ENCODE data around the gene MRS2.

The MRS2 gene

GRCh38 chr6:24430086-24430485, 27.4 kb downstream of the MRS2 start:
- no peak for DNase-seq (ENCODE audit: low read depth in 2 of 2)

DNA sequence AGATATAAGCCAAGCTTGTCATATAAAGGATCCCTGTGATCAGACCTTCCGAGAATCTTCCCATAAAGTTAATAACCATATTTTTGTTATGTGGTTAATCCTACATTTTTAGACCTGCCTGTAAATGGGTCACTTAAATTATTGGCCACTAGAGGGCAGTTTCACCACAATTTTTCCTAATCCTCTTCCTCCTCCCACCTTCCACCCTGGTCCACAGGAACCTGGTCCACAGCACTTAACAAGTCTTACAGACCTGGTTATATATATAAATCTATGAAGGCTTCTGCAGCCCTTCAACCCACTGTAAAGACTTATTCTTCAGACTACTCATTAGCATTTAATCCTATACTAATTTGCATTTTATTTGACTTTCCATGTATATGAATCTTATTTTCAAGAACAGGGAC, 28.3 kb downstream of the MRS2 start:
- peak in 1 of 2 donors; percentile 21 for DNase-seq (ENCODE audit: low read depth in 2 of 2)

DNA sequence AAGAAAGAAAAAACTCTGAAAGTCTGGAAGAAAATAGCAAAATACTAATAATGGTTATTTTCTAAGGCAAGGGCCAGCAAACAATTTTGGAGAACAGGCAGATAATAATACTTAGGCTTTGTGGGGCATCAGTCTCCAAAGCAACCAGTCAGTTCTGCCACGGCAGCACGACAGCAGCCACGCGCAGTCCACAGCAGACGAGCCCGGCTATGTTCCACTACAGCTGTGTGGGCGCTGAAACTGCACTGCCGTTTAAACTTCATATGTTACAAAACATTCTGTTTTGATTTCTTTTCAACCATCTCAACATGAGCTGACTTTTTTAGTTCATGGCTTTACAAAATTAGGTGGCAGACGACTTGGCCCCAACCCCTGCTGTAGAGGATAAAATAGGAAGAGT, 29.9 kb downstream of the MRS2 start:
- no peak for DNase-seq (ENCODE audit: low read depth in 2 of 2)

DNA sequence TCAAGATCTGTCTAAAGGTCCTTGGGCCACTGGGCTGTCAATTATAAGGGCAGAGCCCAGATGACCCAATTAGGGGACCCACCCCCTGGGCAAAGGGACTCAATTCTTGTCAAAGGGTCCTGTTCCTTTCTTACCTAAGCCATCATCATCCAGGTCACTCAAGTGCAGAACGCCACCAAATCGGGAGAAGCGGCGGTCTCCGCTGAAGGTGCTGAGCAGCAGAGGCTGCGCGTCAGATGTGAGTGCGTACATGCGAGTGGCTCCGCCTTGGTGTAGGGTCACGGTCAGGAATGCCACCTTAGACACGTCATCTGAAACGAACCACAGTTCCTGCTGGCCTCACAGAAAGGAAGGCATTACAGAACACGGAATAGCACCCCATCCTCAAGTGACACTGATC, 34.2 kb downstream of the MRS2 start:
- DNase-seq (ENCODE audit: low read depth in 2 of 2) = no peak

- no peak for DNase-seq (ENCODE audit: low read depth in 2 of 2)
Measured at GRCh38 chr6:24439858-24440539, 37.3 kb downstream of the MRS2 start.

- DNase-seq (ENCODE audit: low read depth in 2 of 2) = no peak
Measured at GRCh38 chr6:24440897-24441598, 38.3 kb downstream of the MRS2 start.

DNA sequence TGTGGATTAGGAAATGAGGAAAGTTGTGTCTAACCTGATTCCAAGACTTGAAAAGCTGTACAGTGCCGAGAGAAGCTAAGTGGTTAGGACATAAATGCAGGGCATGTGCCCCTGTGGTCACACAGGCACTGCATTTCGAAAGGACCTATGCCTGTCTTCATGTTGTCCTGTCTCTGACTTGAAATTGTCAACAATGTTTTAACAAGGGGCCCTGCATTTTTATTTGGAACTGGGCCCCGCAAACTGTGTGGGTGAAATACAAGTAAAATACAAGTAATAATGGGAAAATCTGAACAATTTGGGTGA, 38.8 kb downstream of the MRS2 start:
- DNase-seq (ENCODE audit: low read depth in 2 of 2) = no peak

GRCh38 chr6:24444588-24444987, 41.9 kb downstream of the MRS2 start:
- no peak for DNase-seq (ENCODE audit: low read depth in 2 of 2)

GRCh38 chr6:24445704-24446103, 43.0 kb downstream of the MRS2 start:
- no peak for DNase-seq (ENCODE audit: low read depth in 2 of 2)

DNA sequence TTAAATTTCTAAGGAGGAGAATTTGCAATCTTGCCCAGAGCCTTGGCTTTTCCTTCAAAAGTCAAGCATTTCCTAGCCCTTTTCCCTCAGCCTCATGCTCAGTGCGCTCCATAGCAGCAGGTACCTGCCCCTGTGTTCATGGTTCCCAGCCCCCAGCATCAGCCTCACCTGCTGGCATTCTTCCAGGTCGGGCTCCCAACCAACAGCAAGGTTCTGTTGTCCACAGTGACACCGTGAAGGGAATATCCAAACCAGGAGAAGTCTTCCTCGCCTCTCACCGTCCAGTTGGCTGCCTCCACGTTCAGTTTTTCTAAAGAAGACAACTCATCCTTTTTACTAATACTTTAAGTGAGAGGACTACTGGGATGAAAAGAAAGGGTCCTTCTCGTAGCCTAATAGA, 43.9 kb downstream of the MRS2 start:
- no peak for DNase-seq (ENCODE audit: low read depth in 2 of 2)

GRCh38 chr6:24448396-24448795, 45.7 kb downstream of the MRS2 start:
- DNase-seq (ENCODE audit: low read depth in 2 of 2) = no peak

- no peak for DNase-seq (ENCODE audit: low read depth in 2 of 2)
Measured at GRCh38 chr6:24448828-24449525, 46.2 kb downstream of the MRS2 start.

- DNase-seq (ENCODE audit: low read depth in 2 of 2) = no peak
Measured at GRCh38 chr6:24451581-24452388, 49.0 kb downstream of the MRS2 start.

- DNase-seq (ENCODE audit: low read depth in 2 of 2) = no peak
Measured at GRCh38 chr6:24453921-24454320, 51.2 kb downstream of the MRS2 start.

DNA sequence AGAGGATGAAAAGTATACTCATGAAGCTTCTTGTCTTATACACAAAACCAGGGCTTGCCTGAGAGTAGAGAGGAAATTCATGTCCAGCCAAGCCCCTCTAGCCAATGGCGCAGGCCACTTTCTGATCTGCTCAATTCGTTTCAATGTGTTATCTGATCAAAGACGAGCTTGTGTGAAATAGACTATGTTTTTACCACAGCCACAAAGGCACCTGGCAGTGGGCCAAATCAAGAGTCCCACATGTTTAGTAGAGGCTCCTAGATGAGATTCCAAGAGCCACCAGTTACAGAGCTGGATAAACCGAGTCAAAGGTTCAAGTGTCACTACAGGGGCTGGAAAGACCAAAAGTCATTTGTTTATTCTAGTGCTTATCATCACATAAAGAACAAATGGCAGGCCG, 51.7 kb downstream of the MRS2 start:
- DNase-seq (ENCODE audit: low read depth in 2 of 2) = no peak

GRCh38 chr6:24455061-24455460, 52.3 kb downstream of the MRS2 start:
- no peak for DNase-seq (ENCODE audit: low read depth in 2 of 2)

GRCh38 chr6:24458134-24458533, 55.4 kb downstream of the MRS2 start:
- no peak for DNase-seq (ENCODE audit: low read depth in 2 of 2)

- no peak for DNase-seq (ENCODE audit: low read depth in 2 of 2)
Measured at GRCh38 chr6:24458941-24459340, 56.2 kb downstream of the MRS2 start.

DNA sequence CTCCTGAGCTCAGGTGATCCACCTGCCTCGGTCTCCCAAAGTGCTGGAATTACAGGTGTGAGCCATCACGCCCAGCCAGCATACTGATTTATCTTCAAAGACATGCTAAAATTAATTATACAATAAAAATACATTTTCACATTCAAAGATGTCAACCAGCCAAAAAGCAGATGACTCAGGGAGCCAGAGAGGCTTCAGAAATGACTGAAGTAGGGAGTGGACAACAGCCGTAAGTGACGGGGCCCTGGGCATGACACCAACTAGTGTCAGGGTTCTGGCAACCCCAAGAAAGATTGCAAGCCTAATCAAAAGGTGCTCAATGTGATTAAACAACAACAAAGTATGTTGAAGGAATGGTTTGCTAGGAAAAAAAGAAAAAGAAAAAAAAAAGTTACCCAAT, 58.2 kb downstream of the MRS2 start:
- no peak for DNase-seq (ENCODE audit: low read depth in 2 of 2)

GRCh38 chr6:24464253-24465038, 61.7 kb downstream of the MRS2 start:
- DNase-seq (ENCODE audit: low read depth in 2 of 2) = no peak

GRCh38 chr6:24469811-24470210, 67.1 kb downstream of the MRS2 start:
- DNase-seq (ENCODE audit: low read depth in 2 of 2) = no peak

DNA sequence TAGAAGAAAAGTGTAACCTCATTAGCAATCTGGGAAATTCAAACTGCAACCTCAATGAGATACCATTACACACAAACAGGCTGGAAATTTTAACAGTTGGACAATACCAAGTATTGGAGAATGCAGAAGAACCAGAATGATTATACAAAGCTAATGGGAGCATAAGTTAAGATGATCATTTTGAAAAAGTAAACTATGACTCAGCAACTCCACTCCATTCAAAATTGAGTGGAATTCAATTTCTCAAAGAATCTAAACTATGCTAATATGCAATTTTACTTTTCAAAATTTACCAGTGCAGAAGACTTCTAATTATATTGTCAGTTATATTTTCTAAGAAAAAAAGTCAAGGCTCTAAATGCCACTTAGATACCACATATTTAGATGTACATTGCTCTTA, 69.4 kb downstream of the MRS2 start:
- no peak for DNase-seq (ENCODE audit: low read depth in 2 of 2)
